ENCODE measurements around the gene FERD3L.

DNA sequence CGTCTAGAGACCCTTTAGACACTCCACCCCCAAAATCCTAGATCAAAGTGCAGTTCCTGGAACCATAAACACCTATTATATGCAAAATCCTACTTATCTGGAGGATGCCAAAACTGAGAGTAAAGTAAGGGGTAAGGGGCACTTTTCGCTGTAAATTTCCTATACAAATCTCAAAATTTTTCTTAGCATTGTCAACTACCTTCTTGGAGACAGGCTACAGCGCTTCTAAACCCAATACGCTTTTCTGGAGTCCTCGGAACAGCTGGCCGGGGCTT lies 38.2 kb downstream of the FERD3L start:
- TF ChIP-seq EZH2 (IDR thresholded peaks at IDR 0.05; ENCODE audit: insufficient read depth, poor library complexity, severe bottlenecking) (no peak), EZH2phosphoT487 (IDR thresholded peaks at IDR 0.05; ENCODE audit: insufficient read depth, low read depth) (no peak)

All from GM23248 (cell line).